ENCODE results near the gene FLNA. TPM values are rescaled to one million over a fixed set of nuclear protein-coding genes. Genes with fewer than 3 reads are reported as not detected.

FLNA gene
- total and polyA plus RNA-seq, 2 donors = 164 to 412 TPM

GRCh38 chrX:154322890-154323289 is 51.5 kb downstream of the FLNA start:
- no peak for DNase-seq (ENCODE audit: low read depth in 6 of 9, low spot score in 9 of 9)
- Histone ChIP-seq H3K4me3 (ENCODE audit: low read length in 2 of 2) (no peak overlapping the region), H3K27me3 (ENCODE audit: control insufficient read depth in 2 of 2, insufficient read depth in 1 of 2, low read length in 1 of 2) (no peaks in the 10 kb centered on the region), H3K4me1 (ENCODE audit: control insufficient read depth in 2 of 2, insufficient read depth in 2 of 2, low read length in 2 of 2) (peaks cover 0 to 32% of the 10 kb centered on the region in 2 donors), H3K27ac (ENCODE audit: low read depth in 1 of 2, low read length in 1 of 2) (no peak overlapping the region), H3K9me3 (ENCODE audit: control insufficient read depth in 2 of 2, insufficient read depth in 1 of 2, low read length in 1 of 2) (no peaks in the 10 kb centered on the region), H3K36me3 (ENCODE audit: control insufficient read depth in 2 of 2, insufficient read depth in 2 of 2, low read length in 1 of 2) (no peaks in the 10 kb centered on the region)
- WGBS = 94% methylated on average over 10 of the region's 10 CpGs

DNA sequence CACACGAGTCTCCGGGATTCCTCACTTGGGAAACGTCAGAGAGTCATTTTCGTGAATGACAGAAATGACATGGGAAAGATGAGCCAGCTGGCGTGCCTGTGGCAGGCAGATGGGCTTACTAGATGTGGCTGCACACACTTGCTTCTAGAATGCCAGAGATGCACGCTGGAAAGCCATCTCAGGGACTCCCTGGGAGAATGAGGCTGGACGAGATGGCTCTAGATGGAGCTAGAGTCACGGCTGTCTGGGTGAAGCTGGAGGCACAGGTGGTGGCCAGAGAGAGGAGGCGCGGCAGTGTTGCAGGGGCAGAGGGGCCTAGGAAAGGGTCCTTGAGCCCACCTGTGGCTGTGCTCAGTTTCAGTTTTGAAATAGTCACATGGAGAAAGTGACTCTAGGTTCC is 52.8 kb downstream of the FLNA start:
- Histone ChIP-seq H3K9me3 (ENCODE audit: control insufficient read depth in 2 of 2, insufficient read depth in 1 of 2, low read length in 1 of 2) (no peaks in the 10 kb centered on the region), H3K4me3 (ENCODE audit: low read length in 2 of 2) (no peak overlapping the region), H3K4me1 (ENCODE audit: control insufficient read depth in 2 of 2, insufficient read depth in 2 of 2, low read length in 2 of 2) (peaks cover 0 to 20% of the 10 kb centered on the region in 2 donors), H3K27ac (ENCODE audit: low read depth in 1 of 2, low read length in 1 of 2) (no peak overlapping the region), H3K27me3 (ENCODE audit: control insufficient read depth in 2 of 2, insufficient read depth in 1 of 2, low read length in 1 of 2) (no peaks in the 10 kb centered on the region), H3K36me3 (ENCODE audit: control insufficient read depth in 2 of 2, insufficient read depth in 2 of 2, low read length in 1 of 2) (no peaks in the 10 kb centered on the region)
- WGBS = 77% methylated on average over 10 of the region's 10 CpGs
- DNase-seq (ENCODE audit: low read depth in 6 of 9, low spot score in 9 of 9) = peak in 1 of 9 donors; percentile 34

DNA sequence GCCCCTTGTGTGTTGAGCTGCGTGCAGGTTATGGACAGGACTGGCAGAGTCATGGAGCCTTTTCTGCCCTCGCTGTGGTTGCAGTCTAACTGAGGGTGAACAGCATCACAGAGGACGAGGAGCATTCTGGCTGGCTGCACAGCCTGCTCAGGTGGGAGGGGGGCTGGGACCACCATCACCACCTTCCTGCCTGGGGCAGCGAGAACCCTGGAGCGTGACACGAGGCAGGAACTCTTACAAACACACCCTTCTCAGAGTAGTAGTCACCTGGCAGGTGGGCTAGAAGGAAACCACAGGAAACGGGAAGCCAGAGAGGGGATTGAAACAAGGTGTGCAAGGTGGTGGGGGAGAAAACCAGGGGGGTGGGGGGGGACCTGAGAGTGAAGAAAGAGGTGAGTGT is 53.3 kb downstream of the FLNA start:
- Histone ChIP-seq H3K4me1 (ENCODE audit: control insufficient read depth in 2 of 2, insufficient read depth in 2 of 2, low read length in 2 of 2) (peaks cover 0 to 15% of the 10 kb centered on the region in 2 donors), H3K4me3 (ENCODE audit: low read length in 2 of 2) (no peak overlapping the region), H3K9me3 (ENCODE audit: control insufficient read depth in 2 of 2, insufficient read depth in 1 of 2, low read length in 1 of 2) (no peaks in the 10 kb centered on the region), H3K36me3 (ENCODE audit: control insufficient read depth in 2 of 2, insufficient read depth in 2 of 2, low read length in 1 of 2) (no peaks in the 10 kb centered on the region), H3K27ac (ENCODE audit: low read depth in 1 of 2, low read length in 1 of 2) (no peak overlapping the region), H3K27me3 (ENCODE audit: control insufficient read depth in 2 of 2, insufficient read depth in 1 of 2, low read length in 1 of 2) (no peaks in the 10 kb centered on the region)
- 48% methylated on average over 7 of the region's 7 CpGs for WGBS
- peak in 1 of 9 donors; percentile 17 for DNase-seq (ENCODE audit: low read depth in 6 of 9, low spot score in 9 of 9)

DNA sequence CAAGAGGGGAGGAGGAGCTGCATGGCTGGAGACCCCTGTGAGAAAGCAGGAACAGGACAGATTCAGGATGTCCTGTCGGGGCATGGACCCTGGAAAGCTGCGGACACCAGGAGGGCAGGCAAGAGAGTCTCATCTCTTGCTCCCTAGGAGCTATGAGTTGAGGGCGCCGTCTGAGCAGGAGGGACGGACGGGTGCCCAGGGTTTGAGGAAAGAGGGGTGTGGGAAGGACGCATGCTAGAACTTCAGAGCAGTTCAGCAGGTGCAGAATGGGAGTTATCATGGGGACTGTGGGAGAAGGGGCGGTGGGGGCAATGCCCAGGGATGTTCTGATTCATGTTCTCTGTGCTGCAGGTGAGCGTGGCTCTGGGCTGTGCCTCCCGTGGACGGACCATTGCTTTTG is 54.0 kb downstream of the FLNA start:
- DNase-seq (ENCODE audit: low read depth in 6 of 9, low spot score in 9 of 9) = no peak
- Histone ChIP-seq H3K4me3 (ENCODE audit: low read length in 2 of 2) (no peak overlapping the region), H3K4me1 (ENCODE audit: control insufficient read depth in 2 of 2, insufficient read depth in 2 of 2, low read length in 2 of 2) (peaks cover 0 to 13% of the 10 kb centered on the region in 2 donors), H3K9me3 (ENCODE audit: control insufficient read depth in 2 of 2, insufficient read depth in 1 of 2, low read length in 1 of 2) (no peaks in the 10 kb centered on the region), H3K27ac (ENCODE audit: low read depth in 1 of 2, low read length in 1 of 2) (no peak overlapping the region), H3K27me3 (ENCODE audit: control insufficient read depth in 2 of 2, insufficient read depth in 1 of 2, low read length in 1 of 2) (no peaks in the 10 kb centered on the region), H3K36me3 (ENCODE audit: control insufficient read depth in 2 of 2, insufficient read depth in 2 of 2, low read length in 1 of 2) (no peaks in the 10 kb centered on the region)
- WGBS = 96% methylated on average over 11 of the region's 11 CpGs

- no peaks in the 10 kb centered on the region for H3K9me3 ChIP-seq (ENCODE audit: control insufficient read depth in 2 of 2, insufficient read depth in 1 of 2, low read length in 1 of 2)
- peaks cover 0 to 16% of the 10 kb centered on the region in 2 donors for H3K4me1 ChIP-seq (ENCODE audit: control insufficient read depth in 2 of 2, insufficient read depth in 2 of 2, low read length in 2 of 2)
- DNase-seq (ENCODE audit: low read depth in 6 of 9, low spot score in 9 of 9) = peak in 1 of 9 donors; percentile 26
- H3K27me3 ChIP-seq (ENCODE audit: control insufficient read depth in 2 of 2, insufficient read depth in 1 of 2, low read length in 1 of 2) = no peaks in the 10 kb centered on the region
- no peak overlapping the region for H3K4me3 ChIP-seq (ENCODE audit: low read length in 2 of 2)
- no peaks in the 10 kb centered on the region for H3K36me3 ChIP-seq (ENCODE audit: control insufficient read depth in 2 of 2, insufficient read depth in 2 of 2, low read length in 1 of 2)
- H3K27ac ChIP-seq (ENCODE audit: low read depth in 1 of 2, low read length in 1 of 2) = no peak overlapping the region
- 48% methylated on average over 7 of the region's 7 CpGs for WGBS
These were observed 56.9 kb downstream of the FLNA start for GRCh38 chrX:154317391-154317995.

- Histone ChIP-seq H3K9me3 (ENCODE audit: control insufficient read depth in 2 of 2, insufficient read depth in 1 of 2, low read length in 1 of 2) (no peaks in the 10 kb centered on the region), H3K27ac (ENCODE audit: low read depth in 1 of 2, low read length in 1 of 2) (no peak overlapping the region), H3K4me3 (ENCODE audit: low read length in 2 of 2) (no peak overlapping the region), H3K36me3 (ENCODE audit: control insufficient read depth in 2 of 2, insufficient read depth in 2 of 2, low read length in 1 of 2) (no peaks in the 10 kb centered on the region), H3K27me3 (ENCODE audit: control insufficient read depth in 2 of 2, insufficient read depth in 1 of 2, low read length in 1 of 2) (no peaks in the 10 kb centered on the region), H3K4me1 (ENCODE audit: control insufficient read depth in 2 of 2, insufficient read depth in 2 of 2, low read length in 2 of 2) (peaks cover 0 to 3% of the 10 kb centered on the region in 2 donors)
- no peak for DNase-seq (ENCODE audit: low read depth in 6 of 9, low spot score in 9 of 9)
- 96% methylated on average over 3 of the region's 3 CpGs for WGBS
These were observed 59.0 kb downstream of the FLNA start for GRCh38 chrX:154315416-154315815.

GRCh38 chrX:154313147-154313546 is 61.3 kb downstream of the FLNA start:
- Histone ChIP-seq H3K27ac (ENCODE audit: low read depth in 1 of 2, low read length in 1 of 2) (no peak overlapping the region), H3K4me3 (ENCODE audit: low read length in 2 of 2) (no peak overlapping the region), H3K4me1 (ENCODE audit: control insufficient read depth in 2 of 2, insufficient read depth in 2 of 2, low read length in 2 of 2) (peaks cover 0 to 12% of the 10 kb centered on the region in 2 donors), H3K36me3 (ENCODE audit: control insufficient read depth in 2 of 2, insufficient read depth in 2 of 2, low read length in 1 of 2) (no peaks in the 10 kb centered on the region), H3K27me3 (ENCODE audit: control insufficient read depth in 2 of 2, insufficient read depth in 1 of 2, low read length in 1 of 2) (no peaks in the 10 kb centered on the region), H3K9me3 (ENCODE audit: control insufficient read depth in 2 of 2, insufficient read depth in 1 of 2, low read length in 1 of 2) (no peaks in the 10 kb centered on the region)
- 87% methylated on average over 5 of the region's 5 CpGs for WGBS
- DNase-seq (ENCODE audit: low read depth in 6 of 9, low spot score in 9 of 9) = no peak

GRCh38 chrX:154312116-154312515 is 62.3 kb downstream of the FLNA start:
- no peak overlapping the region for H3K27ac ChIP-seq (ENCODE audit: low read depth in 1 of 2, low read length in 1 of 2)
- no peaks in the 10 kb centered on the region for H3K27me3 ChIP-seq (ENCODE audit: control insufficient read depth in 2 of 2, insufficient read depth in 1 of 2, low read length in 1 of 2)
- 98% methylated on average over 7 of the region's 7 CpGs for WGBS
- H3K36me3 ChIP-seq (ENCODE audit: control insufficient read depth in 2 of 2, insufficient read depth in 2 of 2, low read length in 1 of 2) = no peaks in the 10 kb centered on the region
- no peak overlapping the region for H3K4me3 ChIP-seq (ENCODE audit: low read length in 2 of 2)
- DNase-seq (ENCODE audit: low read depth in 6 of 9, low spot score in 9 of 9) = no peak
- peaks cover 0 to 15% of the 10 kb centered on the region in 2 donors for H3K4me1 ChIP-seq (ENCODE audit: control insufficient read depth in 2 of 2, insufficient read depth in 2 of 2, low read length in 2 of 2)
- H3K9me3 ChIP-seq (ENCODE audit: control insufficient read depth in 2 of 2, insufficient read depth in 1 of 2, low read length in 1 of 2) = no peaks in the 10 kb centered on the region

DNA sequence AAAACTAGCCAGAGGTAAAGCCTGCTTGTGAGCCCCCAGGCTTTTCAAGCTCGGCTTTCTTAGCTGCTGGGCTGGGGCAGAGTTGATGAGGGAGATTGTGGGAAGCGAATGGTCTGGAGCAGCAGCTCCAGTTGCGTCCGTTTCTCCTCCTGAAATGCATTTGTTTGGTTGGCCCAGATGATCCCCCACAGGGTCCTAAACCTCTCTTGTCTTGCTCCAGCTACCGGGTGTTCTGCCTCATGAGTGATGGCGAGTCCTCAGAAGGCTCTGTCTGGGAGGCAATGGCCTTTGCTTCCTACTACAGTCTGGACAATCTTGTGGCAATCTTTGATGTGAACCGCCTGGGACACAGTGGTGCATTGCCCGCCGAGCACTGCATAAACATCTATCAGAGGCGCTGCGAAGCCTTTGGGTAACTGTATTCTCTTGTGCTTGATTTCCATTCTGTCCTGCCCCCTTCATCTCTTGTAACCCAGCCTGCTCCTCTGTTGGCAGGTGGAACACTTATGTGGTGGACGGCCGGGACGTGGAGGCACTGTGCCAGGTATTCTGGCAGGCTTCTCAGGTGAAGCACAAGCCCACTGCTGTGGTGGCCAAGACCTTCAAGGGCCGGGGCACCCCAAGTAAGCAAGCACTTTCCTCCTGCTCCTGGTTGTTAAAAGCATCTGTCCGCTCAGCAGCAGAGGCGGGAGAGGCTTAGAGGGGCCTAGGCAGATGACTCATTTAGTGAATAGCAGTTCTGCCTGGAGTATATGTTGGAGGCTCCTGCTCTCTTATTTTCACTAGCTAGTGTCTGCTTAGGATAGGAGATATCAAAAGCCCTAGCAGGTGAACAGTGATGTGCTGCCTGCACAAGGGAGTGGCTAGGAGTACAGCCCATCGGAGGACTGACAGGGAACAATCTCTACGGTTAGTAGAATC is 63.6 kb downstream of the FLNA start:
- no peaks in the 10 kb centered on the region for H3K9me3 ChIP-seq (ENCODE audit: control insufficient read depth in 2 of 2, insufficient read depth in 1 of 2, low read length in 1 of 2)
- WGBS = 95% methylated on average over 19 of the region's 19 CpGs
- H3K4me3 ChIP-seq (ENCODE audit: low read length in 2 of 2) = no peak overlapping the region
- no peak overlapping the region for H3K27ac ChIP-seq (ENCODE audit: low read depth in 1 of 2, low read length in 1 of 2)
- no peaks in the 10 kb centered on the region for H3K36me3 ChIP-seq (ENCODE audit: control insufficient read depth in 2 of 2, insufficient read depth in 2 of 2, low read length in 1 of 2)
- no peak for DNase-seq (ENCODE audit: low read depth in 6 of 9, low spot score in 9 of 9)
- H3K27me3 ChIP-seq (ENCODE audit: control insufficient read depth in 2 of 2, insufficient read depth in 1 of 2, low read length in 1 of 2) = no peaks in the 10 kb centered on the region
- peaks cover 0 to 15% of the 10 kb centered on the region in 2 donors for H3K4me1 ChIP-seq (ENCODE audit: control insufficient read depth in 2 of 2, insufficient read depth in 2 of 2, low read length in 2 of 2)
